GM19455 (cell line): Measurements from ENCODE around the gene BCR.
"Not testable (repeated sequence)": the region's sequence is repeated elsewhere in the genome, so short reads cannot be mapped to it uniquely, and the experiment has no call there.

Experiments used
- ATAC-seq: cut with Tn5 transposase; IDR thresholded peaks from one replicate; pipeline ENCODE4 v1.9.1; 2021; ENCODE audit not compliant: unreplicated experiment

The BCR gene

GRCh38 chr22:23309261-23309660 lies 129.0 kb downstream of the BCR start:
- not testable (repeated sequence) for ATAC-seq

GRCh38 chr22:23310443-23311097 lies 130.3 kb downstream of the BCR start:
- ATAC-seq = not testable (repeated sequence)

GRCh38 chr22:23311635-23312420 lies 131.5 kb downstream of the BCR start:
- not testable (repeated sequence) for ATAC-seq

- no peak for ATAC-seq
Measured at GRCh38 chr22:23313791-23314567, 133.7 kb downstream of the BCR start.

GRCh38 chr22:23315341-23315917 lies 135.1 kb downstream of the BCR start:
- no peak for ATAC-seq

- ATAC-seq = not testable (repeated sequence)
Measured at GRCh38 chr22:23316596-23316995, 136.3 kb downstream of the BCR start.

- not testable (repeated sequence) for ATAC-seq
Measured at GRCh38 chr22:23318316-23318715, 138.0 kb downstream of the BCR start.

- ATAC-seq = not testable (repeated sequence)
Measured at GRCh38 chr22:23322497-23323080, 142.3 kb downstream of the BCR start.

- not testable (repeated sequence) for ATAC-seq
Measured at GRCh38 chr22:23323960-23324688, 143.8 kb downstream of the BCR start.

- no peak for ATAC-seq
Measured at GRCh38 chr22:23325183-23325582, 144.9 kb downstream of the BCR start.

- not testable (repeated sequence) for ATAC-seq
Measured at GRCh38 chr22:23333822-23334221, 153.5 kb downstream of the BCR start.

- ATAC-seq = not testable (repeated sequence)
Measured at GRCh38 chr22:23337672-23338071, 157.4 kb downstream of the BCR start.

- ATAC-seq = not testable (repeated sequence)
Measured at GRCh38 chr22:23341942-23342695, 161.8 kb downstream of the BCR start.

- ATAC-seq = no peak
Measured at GRCh38 chr22:23351321-23351720, 171.0 kb downstream of the BCR start.

- ATAC-seq = no peak
Measured at GRCh38 chr22:23353004-23353403, 172.7 kb downstream of the BCR start.

GRCh38 chr22:23353696-23354095 lies 173.4 kb downstream of the BCR start:
- ATAC-seq = no peak

GRCh38 chr22:23356094-23356493 lies 175.8 kb downstream of the BCR start:
- no peak for ATAC-seq

GRCh38 chr22:23357053-23357452 lies 176.7 kb downstream of the BCR start:
- no peak for ATAC-seq

GRCh38 chr22:23359583-23360123 lies 179.3 kb downstream of the BCR start:
- no peak for ATAC-seq
